ENCODE data around the gene CALCB.

Gene CALCB

GRCh38 chr11:15127341-15127740 lies 53.9 kb downstream of the CALCB start:
- H3K27ac ChIP-seq (ENCODE audit: low read length), result no peak overlapping the region
- no peak overlapping the region for H3K9ac ChIP-seq (ENCODE audit: low read length)
- no peaks in the 10 kb centered on the region for H3K27me3 ChIP-seq (ENCODE audit: control insufficient read depth, insufficient read depth, low read length)
- no peaks in the 10 kb centered on the region for H3K9me3 ChIP-seq (ENCODE audit: control insufficient read depth, low read depth, low read length)
- H3K4me3 ChIP-seq (ENCODE audit: low read length), result no peak overlapping the region
- H3K4me1 ChIP-seq (ENCODE audit: control insufficient read depth, low read depth, low read length), result no peaks in the 10 kb centered on the region
- no peaks in the 10 kb centered on the region for H3K36me3 ChIP-seq (ENCODE audit: control insufficient read depth, low read depth, low read length)

Measured in iPS-18a (cell line).